Activated naive CD8-positive, alpha-beta T cell treated with anti-CD3 and anti-CD28 coated beads, Interleukin-2, amount 50 U/mL, for 24 hours (primary cell): ENCODE results near the gene COPG1.

ENCODE experiments used
- ATAC-seq: fragments of 150-1000 bp; cut with Tn5 transposase; one replicate; pipeline ENCODE4 v1.10.0; 2021
- DNase-seq: peaks from one replicate; pipeline ENCODE4 v3.0.0; 2021
- H3K27ac Mint-ChIP-seq: one replicate; pipeline ENCODE4 v1.8.0; 2021; ENCODE audit warnings: mild to moderate bottlenecking, mixed read lengths
- H3K27me3 Mint-ChIP-seq: one replicate; pipeline ENCODE4 v1.8.0; 2021; ENCODE audit warnings: mixed read lengths
- H3K36me3 Mint-ChIP-seq: one replicate; pipeline ENCODE4 v1.8.0; 2021; ENCODE audit warnings: low read depth, mixed read lengths
- H3K4me1 Mint-ChIP-seq: one replicate; pipeline ENCODE4 v1.8.0; 2021; ENCODE audit warnings: mixed read lengths
- H3K4me3 Mint-ChIP-seq: one replicate; pipeline ENCODE4 v1.8.0; 2021; ENCODE audit warnings: mild to moderate bottlenecking, moderate library complexity, mixed read lengths
- H3K9me3 Mint-ChIP-seq: one replicate; pipeline ENCODE4 v1.8.0; 2021; ENCODE audit warnings: mixed read lengths

Gene COPG1

DNA sequence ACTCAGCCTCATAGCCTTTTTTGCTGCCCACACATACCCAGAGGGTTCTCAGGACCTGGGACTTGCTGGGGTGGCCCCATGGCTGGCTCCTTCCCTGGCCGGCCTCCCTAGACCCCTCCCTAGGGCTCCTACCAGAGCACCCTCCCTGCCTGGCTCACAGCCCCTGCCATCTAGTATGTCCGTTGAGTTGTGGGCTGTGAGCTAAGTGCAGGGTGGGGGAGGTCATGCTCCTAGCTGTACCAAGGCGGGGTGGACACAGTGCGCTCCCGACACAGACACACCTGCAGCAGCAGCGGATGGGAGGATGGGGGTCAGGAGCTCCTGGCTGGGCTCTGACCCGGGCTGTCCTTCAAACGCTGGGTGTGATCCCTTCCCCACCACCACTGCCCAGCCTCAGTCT is 70.9 kb downstream of the COPG1 start:
- Mint-ChIP-seq H3K36me3 (no peaks in the 10 kb centered on the region), H3K27ac (no peak overlapping the region), H3K4me3 (no peak overlapping the region), H3K4me1 (peaks cover 2% of the 10 kb centered on the region), H3K9me3 (no peaks in the 10 kb centered on the region), H3K27me3 (peaks cover 2% of the 10 kb centered on the region)
- ATAC-seq = no peak
- DNase-seq = no peak

DNA sequence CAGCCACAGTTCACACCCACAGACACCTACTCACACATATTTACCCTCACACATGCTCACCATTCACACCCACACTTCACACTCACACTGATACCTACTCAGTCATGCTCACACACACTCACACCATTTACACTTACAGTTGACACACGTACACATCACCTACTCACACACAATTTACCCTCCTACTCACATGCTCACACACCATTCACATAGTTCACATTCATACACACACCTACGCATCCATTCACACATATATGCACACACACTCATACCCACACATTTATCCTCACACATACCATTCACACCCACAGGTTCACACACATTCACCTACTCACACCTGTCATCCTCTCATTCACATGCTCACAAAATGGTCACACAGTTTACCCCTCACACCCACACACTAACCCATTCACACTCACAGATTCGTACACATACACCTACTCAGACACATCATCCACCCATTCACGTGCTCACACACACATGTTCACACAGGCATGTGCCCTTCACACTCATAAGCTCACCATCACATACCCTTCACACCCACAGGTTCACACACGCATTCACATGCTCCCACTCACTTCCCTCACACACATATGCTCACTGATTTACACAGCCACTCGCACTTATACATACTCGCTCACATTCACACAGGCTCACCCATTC is 71.5 kb downstream of the COPG1 start:
- Mint-ChIP-seq H3K4me3 (no peak overlapping the region), H3K27me3 (peaks cover 2% of the 10 kb centered on the region), H3K4me1 (peaks cover 2% of the 10 kb centered on the region), H3K9me3 (no peaks in the 10 kb centered on the region), H3K36me3 (no peaks in the 10 kb centered on the region), H3K27ac (no peak overlapping the region)
- ATAC-seq (no peak), DNase-seq (no peak)

DNA sequence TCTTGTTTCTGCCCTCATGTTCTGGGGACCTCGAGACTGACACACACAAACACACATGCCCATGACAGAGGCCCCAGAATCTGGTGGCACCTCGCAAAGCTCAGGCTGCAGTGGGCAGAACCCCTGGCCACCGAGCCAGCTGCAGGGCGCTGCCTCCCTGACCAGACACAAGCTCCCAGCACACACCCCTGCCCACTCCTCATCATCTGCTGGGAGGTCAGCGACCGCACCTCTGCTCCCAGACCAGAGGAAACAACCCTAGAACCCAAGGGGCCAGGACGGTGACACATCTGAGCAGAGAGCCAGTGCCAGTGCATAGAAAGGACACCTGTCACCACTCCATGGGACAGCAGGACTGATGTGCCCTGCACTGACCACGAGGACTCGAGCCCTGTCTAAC is 72.5 kb downstream of the COPG1 start:
- Mint-ChIP-seq H3K4me3 (no peak overlapping the region), H3K27me3 (peaks cover 2% of the 10 kb centered on the region), H3K4me1 (peaks cover 2% of the 10 kb centered on the region), H3K9me3 (no peaks in the 10 kb centered on the region), H3K27ac (no peak overlapping the region), H3K36me3 (no peaks in the 10 kb centered on the region)
- no peak for ATAC-seq
- no peak for DNase-seq

DNA sequence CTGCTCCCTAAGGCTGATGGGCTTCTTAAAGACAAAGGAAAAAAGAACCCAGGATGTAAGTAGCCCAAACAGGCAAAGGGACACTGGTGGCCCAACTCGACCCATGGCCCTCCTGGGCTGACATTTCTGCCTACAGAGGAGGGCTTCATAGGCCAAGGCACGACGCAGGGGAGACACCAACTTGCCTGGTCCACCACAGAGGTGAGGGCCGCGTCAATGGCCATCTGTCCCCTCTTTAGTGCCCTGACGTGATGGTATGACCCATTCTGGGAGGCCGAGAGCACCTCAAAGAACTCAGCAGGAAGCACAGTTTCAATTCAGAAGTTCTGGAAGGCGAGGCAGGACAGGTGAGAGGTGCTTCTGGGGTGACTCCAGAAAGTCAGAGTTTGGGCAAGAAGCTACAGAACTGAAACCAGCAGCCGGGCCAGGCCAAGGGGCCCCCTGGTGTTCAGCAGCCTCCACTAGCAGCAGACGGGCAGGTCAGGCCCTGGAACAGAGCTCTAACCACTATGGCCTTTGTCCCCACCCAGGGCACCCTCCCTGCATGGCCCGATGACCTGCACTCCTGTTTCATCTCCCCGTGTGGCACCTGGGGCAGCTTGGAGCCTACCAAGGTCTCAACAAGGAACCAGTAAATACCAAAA is 74.4 kb downstream of the COPG1 start:
- no peaks in the 10 kb centered on the region for H3K27me3 Mint-ChIP-seq
- H3K36me3 Mint-ChIP-seq = no peaks in the 10 kb centered on the region
- ATAC-seq = no peak
- H3K4me3 Mint-ChIP-seq = no peak overlapping the region
- no peaks in the 10 kb centered on the region for H3K9me3 Mint-ChIP-seq
- no peaks in the 10 kb centered on the region for H3K4me1 Mint-ChIP-seq
- no peak overlapping the region for H3K27ac Mint-ChIP-seq
- no peak for DNase-seq

DNA sequence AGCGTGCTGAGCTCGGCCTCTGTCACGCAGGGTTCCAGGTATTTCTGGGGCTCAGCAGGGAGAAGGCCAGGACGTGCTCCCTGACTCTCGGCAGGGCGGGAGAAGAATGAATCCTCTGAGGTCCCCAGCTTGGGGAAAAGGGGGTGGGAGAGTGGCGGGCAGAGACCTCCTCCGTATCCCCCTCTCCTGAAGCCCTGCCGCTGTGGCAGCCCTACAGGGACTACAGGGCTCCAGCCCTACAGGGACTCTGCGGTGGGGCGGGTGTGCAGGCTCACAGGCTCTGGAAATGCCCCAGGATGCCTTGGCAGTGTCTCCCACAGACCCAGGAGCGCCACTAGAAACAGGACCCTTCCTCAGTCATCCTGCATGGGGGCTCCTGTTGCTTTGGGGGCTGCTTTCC is 75.4 kb downstream of the COPG1 start:
- H3K27ac Mint-ChIP-seq = no peak overlapping the region
- H3K4me3 Mint-ChIP-seq = no peak overlapping the region
- H3K9me3 Mint-ChIP-seq = no peaks in the 10 kb centered on the region
- no peaks in the 10 kb centered on the region for H3K27me3 Mint-ChIP-seq
- H3K36me3 Mint-ChIP-seq = no peaks in the 10 kb centered on the region
- DNase-seq (no peak), ATAC-seq (no peak)
- no peaks in the 10 kb centered on the region for H3K4me1 Mint-ChIP-seq

DNA sequence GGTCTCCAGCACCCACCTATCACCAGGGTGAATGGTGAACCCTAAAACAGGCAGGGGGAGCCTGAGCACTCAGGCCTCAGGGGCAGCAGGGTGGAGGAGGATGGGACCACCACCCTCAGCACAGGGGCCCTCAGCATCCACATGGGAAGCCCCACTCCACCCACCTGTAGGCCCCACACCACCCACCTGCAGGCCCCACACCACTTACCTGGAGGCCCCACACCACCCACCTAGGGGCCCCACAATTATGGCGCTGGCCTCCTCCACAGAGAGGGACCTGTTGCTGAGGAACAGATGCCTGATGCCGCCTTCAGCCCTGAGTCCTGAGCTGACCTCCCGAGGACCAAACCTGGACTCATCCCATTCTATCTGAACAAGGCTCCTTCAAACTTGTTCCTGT is 76.0 kb downstream of the COPG1 start:
- no peak for ATAC-seq
- H3K4me1 Mint-ChIP-seq = peaks cover 2% of the 10 kb centered on the region
- H3K27me3 Mint-ChIP-seq = no peaks in the 10 kb centered on the region
- H3K36me3 Mint-ChIP-seq = no peaks in the 10 kb centered on the region
- no peak for DNase-seq
- H3K27ac Mint-ChIP-seq = no peak overlapping the region
- H3K4me3 Mint-ChIP-seq = no peak overlapping the region
- H3K9me3 Mint-ChIP-seq = no peaks in the 10 kb centered on the region

DNA sequence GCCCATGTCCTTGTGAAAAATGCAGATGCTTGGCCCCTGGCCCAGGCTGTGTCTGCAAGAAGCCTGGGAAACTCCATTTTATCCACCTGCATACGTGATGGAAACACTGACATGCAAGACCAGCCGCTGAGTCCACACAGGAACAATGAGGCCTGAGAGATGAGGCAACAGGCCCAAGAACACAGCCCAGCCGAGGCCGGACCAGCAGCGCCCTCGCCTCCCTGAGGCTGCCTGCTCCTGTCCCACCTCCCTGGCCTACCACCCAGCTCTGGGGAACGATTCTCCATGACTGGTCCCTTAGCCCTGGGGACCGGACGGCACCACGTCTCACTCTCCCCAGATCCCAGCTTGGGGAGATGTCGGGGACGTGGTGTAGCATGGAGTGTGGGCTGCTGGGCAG is 76.7 kb downstream of the COPG1 start:
- Mint-ChIP-seq H3K4me3 (no peak overlapping the region), H3K27me3 (no peaks in the 10 kb centered on the region), H3K9me3 (no peaks in the 10 kb centered on the region), H3K27ac (no peak overlapping the region), H3K4me1 (peaks cover 2% of the 10 kb centered on the region), H3K36me3 (no peaks in the 10 kb centered on the region)
- DNase-seq = no peak
- no peak for ATAC-seq

DNA sequence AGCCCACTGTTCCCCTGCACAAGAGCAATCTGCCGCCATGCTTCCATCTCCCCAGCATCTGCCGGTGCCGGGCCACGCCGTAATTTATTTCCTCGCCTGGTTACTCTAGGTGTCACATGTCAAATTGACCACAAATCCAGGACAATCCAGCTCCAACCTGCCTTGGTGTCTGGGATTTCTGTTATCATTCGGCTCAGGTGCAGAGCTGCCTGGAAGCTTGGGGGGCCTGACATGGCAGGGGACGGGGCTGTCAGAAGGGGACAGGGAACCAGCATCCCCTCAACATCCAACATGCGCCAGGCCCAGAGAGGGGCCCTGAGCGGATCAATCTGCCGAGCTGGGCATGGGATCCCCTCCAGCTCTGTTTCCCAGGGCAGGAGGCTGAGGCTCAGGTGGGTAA is 77.2 kb downstream of the COPG1 start:
- no peaks in the 10 kb centered on the region for H3K36me3 Mint-ChIP-seq
- no peak for ATAC-seq
- no peak for DNase-seq
- H3K27ac Mint-ChIP-seq = no peak overlapping the region
- no peaks in the 10 kb centered on the region for H3K9me3 Mint-ChIP-seq
- no peak overlapping the region for H3K4me3 Mint-ChIP-seq
- H3K4me1 Mint-ChIP-seq = peaks cover 2% of the 10 kb centered on the region
- no peaks in the 10 kb centered on the region for H3K27me3 Mint-ChIP-seq
